Choroid plexus epithelial cell (primary cell): ENCODE results near the gene ZNF611.
A peak's percentile ranks its signal among the peaks of the same experiment; 100 is the strongest.
"Not testable (repeated sequence)": the region's sequence is repeated elsewhere in the genome, so short reads cannot be mapped to it uniquely, and the experiment has no call there.

Experiments used
- DNase-seq: peaks from one replicate; pipeline ENCODE4 v3.0.0-alpha.2; 2010; ENCODE audit warnings: low read depth
- H3K4me3 ChIP-seq: 2 replicates; pipeline ENCODE4 v1.5.1; 2011; ENCODE audit warnings: low read depth, mild to moderate bottlenecking, control low read depth, low read length, moderate library complexity
- TF ChIP-seq, protein P1 (sequence below): conservative IDR thresholded peaks from 2 replicates; pipeline ENCODE4 v1.5.1; 2011; ENCODE audit warnings: low read depth, mild to moderate bottlenecking, control low read depth, inconsistent platforms, low read length, moderate library complexity

Gene ZNF611

DNA sequence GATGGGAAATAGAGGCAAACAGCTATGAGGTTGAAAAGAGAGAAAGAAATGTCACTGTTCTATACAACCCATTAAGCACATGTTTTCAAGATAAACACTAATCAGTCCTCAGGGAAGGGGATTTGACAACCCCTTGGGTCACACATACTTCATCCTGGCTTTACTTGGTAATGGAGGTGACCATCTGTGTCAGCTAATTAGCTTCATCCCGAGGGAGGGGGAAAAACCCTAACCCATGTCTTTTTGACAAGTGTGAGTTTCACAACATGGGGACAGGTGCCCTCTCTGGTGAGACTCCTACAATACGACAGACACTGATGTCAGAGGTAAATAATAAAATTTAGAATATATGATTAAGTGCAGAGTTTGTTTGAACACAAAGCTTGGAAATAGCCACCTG lies 43.1 kb downstream of the ZNF611 start:
- H3K4me3 ChIP-seq = no peak overlapping the region
- DNase-seq = no peak
- TF ChIP-seq, protein P1, sequence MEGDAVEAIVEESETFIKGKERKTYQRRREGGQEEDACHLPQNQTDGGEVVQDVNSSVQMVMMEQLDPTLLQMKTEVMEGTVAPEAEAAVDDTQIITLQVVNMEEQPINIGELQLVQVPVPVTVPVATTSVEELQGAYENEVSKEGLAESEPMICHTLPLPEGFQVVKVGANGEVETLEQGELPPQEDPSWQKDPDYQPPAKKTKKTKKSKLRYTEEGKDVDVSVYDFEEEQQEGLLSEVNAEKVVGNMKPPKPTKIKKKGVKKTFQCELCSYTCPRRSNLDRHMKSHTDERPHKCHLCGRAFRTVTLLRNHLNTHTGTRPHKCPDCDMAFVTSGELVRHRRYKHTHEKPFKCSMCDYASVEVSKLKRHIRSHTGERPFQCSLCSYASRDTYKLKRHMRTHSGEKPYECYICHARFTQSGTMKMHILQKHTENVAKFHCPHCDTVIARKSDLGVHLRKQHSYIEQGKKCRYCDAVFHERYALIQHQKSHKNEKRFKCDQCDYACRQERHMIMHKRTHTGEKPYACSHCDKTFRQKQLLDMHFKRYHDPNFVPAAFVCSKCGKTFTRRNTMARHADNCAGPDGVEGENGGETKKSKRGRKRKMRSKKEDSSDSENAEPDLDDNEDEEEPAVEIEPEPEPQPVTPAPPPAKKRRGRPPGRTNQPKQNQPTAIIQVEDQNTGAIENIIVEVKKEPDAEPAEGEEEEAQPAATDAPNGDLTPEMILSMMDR = no peak

DNA sequence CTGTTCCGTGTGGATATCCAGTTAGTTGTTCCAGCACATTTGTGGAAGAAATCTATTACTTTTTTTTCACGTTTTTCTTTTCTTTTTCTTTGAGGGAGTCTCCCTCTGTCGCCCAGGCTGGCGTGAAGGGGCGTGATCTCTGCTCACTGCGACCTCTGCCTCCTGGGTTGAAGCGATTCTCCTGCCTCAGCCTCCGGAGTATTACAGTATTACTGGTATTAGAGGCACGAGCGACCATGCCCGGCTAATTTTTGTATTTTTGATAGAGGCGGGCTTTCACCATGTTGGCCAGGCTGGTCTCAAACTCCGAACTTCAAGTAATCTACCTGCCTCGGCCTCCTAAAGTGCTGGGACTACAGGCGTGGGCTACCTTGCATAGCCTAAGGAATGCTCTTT lies 43.6 kb downstream of the ZNF611 start:
- H3K4me3 ChIP-seq = peak overlapping the region; percentile 80
- no peak for DNase-seq
- TF ChIP-seq, protein P1 = no peak

DNA sequence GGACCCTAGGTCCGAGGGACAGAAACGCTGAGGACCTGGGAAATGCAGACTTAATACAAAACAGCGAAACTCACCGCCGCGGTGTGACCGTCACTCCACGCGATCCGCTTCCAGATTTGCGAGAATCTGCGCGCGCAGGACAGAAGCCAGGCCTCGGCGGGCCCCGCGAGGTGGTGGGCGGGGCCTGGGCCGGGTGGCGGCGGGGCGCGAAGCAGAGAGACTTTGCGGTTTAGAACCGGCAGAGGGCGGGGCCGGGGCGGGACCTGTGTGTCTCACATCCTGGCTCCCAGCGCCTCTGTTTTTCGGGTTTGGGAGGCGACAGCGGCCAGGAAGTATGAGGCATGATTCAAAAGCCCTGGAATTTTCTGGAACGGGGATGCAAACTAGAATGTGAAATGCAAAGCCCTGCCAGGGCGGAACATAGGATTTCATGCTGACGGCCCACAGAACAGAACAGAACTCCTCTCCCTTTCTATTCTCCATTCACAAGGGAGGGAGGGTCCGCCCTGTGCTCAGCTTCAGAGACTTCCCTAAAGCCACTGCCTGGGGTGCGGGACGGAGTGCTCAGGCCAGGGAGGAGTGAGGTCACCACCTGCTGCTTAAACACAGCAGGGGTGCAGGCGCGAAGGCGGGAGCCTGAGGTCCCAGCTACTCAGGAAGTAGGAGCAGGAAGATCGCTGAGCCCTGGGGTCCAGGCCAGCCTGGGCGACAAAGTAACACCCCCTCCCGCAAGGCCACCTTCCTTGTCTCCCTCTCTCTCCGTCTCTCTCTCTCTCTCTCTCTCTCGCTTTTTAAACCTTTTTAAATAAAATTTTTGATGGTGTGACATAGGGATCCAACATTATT lies 44.3 kb downstream of the ZNF611 start:
- H3K4me3 ChIP-seq = peak overlapping the region; percentile 80
- TF ChIP-seq, protein P1 = no peak
- peak; percentile 87 for DNase-seq

DNA sequence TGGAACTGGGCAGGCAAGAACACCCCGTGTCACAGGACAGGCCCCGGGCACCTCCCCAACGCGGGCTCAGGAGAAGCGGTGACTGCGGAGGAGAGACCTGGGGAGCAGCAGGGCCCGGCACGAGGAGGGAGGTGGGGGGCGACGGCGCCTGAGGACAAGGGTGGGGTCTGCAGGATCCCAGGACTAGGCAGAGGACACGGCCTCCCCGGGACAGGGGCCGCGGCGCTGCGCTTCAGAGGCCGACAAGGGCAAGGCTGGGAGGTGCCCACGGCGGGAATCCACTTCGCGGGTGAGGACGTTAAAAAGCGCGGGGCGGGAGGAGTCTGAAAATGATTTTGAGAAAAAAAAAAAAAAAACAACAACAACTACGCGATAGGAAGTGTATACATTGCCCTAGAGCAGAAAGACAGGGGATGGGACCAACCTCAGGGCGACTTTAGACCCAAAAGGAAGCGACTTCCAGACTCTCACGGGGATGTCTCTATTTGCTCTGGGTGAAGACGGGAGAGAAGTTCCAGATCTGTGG lies 44.9 kb downstream of the ZNF611 start:
- DNase-seq = no peak
- TF ChIP-seq, protein P1 = no peak
- H3K4me3 ChIP-seq = peak overlapping the region; percentile 80

DNA sequence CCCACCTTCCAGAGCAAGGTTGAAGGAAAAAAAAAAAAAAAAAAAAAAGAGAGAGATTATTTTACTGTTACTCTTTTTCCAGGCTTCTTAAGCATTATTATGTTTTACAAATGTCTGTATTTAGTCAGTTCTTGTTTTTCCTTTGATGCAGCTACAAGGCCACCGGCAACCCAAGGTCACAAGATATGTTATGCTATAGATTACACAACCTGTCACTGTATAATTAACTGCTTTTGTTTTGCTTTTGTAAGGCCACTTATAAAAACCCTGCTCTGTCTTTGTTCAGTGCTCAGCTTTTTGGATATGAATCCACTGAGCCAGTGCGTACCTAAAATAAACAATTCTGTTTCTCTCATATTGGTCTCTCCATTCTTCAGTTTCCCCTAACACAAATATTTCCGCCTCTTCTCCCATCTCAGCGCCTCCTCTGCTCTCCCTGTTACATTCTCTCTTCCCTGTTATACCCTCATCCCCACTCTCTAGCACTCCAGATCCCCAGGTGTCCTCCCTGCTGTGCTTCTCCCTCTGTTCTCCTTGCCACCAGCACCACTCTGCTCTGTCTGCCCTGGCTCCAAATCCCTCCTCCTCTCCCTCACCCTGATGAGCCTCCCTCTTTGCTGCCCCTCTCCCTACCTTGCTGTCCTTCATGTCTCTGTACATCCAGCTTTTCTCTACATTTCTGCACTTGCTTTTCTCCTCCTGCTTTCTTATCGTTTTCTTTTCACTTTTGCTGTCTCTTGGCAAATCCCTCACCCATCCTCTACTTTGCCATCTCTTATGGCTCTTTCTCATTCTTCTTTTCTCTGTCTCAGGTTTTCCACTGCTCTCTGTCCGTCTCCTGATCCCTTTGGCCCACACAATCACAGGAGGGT lies 45.7 kb downstream of the ZNF611 start:
- DNase-seq = not testable (repeated sequence)
- H3K4me3 ChIP-seq = peak overlapping the region; percentile 80

DNA sequence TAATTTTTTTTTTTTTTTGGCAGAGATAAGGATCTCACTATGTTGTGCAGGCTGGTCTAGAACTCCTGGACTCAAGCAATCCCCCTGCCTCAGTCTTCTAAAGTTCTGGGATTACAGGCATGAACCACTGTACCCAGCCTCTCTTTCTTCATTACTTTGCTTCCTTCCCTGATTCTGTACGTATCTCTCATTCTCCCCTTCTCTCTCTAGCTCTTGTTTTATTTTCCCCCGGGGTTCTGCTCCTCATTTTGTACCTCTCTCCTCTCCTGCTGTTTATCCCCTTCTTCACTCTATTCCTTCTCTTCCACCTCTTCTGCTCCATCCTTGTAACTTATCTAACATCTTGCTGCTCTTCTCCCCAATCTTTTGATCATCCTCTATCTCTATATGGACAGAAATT lies 46.5 kb downstream of the ZNF611 start:
- no peak overlapping the region for H3K4me3 ChIP-seq

DNA sequence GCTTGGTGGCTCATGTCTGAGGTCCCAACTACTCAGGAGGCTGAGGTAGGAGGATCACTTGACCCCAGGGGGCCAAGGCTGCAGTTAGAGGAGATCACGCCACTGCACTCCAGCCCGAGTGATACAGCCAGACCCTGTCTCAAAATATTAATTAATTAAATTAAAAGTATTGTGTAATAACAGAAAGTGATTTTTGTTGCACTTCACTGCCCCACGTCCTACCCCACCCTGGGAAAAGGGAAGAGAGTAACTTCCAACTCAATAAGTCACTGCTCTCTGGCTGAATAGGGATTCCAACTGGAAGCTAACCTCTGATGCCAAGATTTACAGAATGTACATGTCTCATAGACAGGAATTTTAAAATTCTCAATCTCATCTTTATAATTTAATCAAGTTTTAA lies 47.2 kb downstream of the ZNF611 start:
- no peak overlapping the region for H3K4me3 ChIP-seq
- TF ChIP-seq, protein P1 = no peak
- no peak for DNase-seq

More for the DNA sequence above, 46.5 kb downstream of the ZNF611 start:
- TF ChIP-seq, protein P1 = no peak
- no peak for DNase-seq
